Measurements from ENCODE around the gene PAK4.

PAK4 gene

GRCh38 chr19:39203372-39204341, 78.1 kb downstream of the PAK4 start, which contains the start of gene SYCN:
TSS of gene SYCN (minus strand) at chr19:39204263. CDS start at chr19:39204254, 9 bp downstream.
- no peak within 1 kb of the TSS for H3K4me3 ChIP-seq (ENCODE audit: low read depth, low read length)
- no peaks in the 10 kb centered on the region for H3K4me1 ChIP-seq
- H3K9me3 ChIP-seq, result no peaks in the 10 kb centered on the region
- DNase-seq, result no peak
- no peak for TF ChIP-seq CTCF (IDR thresholded peaks at IDR 0.05; ENCODE audit: low read depth, low read length)
- H3K36me3 ChIP-seq, result no peaks in the 10 kb centered on the region
- peaks cover 21% of the 10 kb centered on the region for H3K27me3 ChIP-seq

GRCh38 chr19:39205449-39205764, 79.8 kb downstream of the PAK4 start:
- no peak for TF ChIP-seq CTCF (IDR thresholded peaks at IDR 0.05; ENCODE audit: low read depth, low read length)
- Histone ChIP-seq H3K9me3 (no peaks in the 10 kb centered on the region), H3K4me1 (no peaks in the 10 kb centered on the region), H3K4me3 (ENCODE audit: low read depth, low read length) (no peak overlapping the region), H3K27me3 (peaks cover 21% of the 10 kb centered on the region), H3K36me3 (no peaks in the 10 kb centered on the region)
- DNase-seq, result no peak

- H3K4me3 ChIP-seq (ENCODE audit: low read depth, low read length), result no peak overlapping the region
- H3K4me1 ChIP-seq, result no peaks in the 10 kb centered on the region
- no peaks in the 10 kb centered on the region for H3K9me3 ChIP-seq
- H3K27me3 ChIP-seq, result peaks cover 21% of the 10 kb centered on the region
- DNase-seq, result no peak
- no peak for TF ChIP-seq CTCF (IDR thresholded peaks at IDR 0.05; ENCODE audit: low read depth, low read length)
- H3K36me3 ChIP-seq, result no peaks in the 10 kb centered on the region
Observed at GRCh38 chr19:39206122-39206521, 80.5 kb downstream of the PAK4 start.

- no peaks in the 10 kb centered on the region for H3K9me3 ChIP-seq
- no peak for TF ChIP-seq CTCF (IDR thresholded peaks at IDR 0.05; ENCODE audit: low read depth, low read length)
- no peak overlapping the region for H3K4me3 ChIP-seq (ENCODE audit: low read depth, low read length)
- no peak for DNase-seq
- H3K27me3 ChIP-seq, result peaks cover 21% of the 10 kb centered on the region
- H3K4me1 ChIP-seq, result no peaks in the 10 kb centered on the region
- H3K36me3 ChIP-seq, result no peaks in the 10 kb centered on the region
Observed at GRCh38 chr19:39207293-39207836, 81.8 kb downstream of the PAK4 start.

GRCh38 chr19:39208175-39208795, 82.7 kb downstream of the PAK4 start:
- Histone ChIP-seq H3K27me3 (peaks cover 14% of the 10 kb centered on the region), H3K4me1 (no peaks in the 10 kb centered on the region), H3K9me3 (no peaks in the 10 kb centered on the region), H3K36me3 (no peaks in the 10 kb centered on the region), H3K4me3 (ENCODE audit: low read depth, low read length) (no peak overlapping the region)
- DNase-seq, result no peak
- no peak for TF ChIP-seq CTCF (IDR thresholded peaks at IDR 0.05; ENCODE audit: low read depth, low read length)

All from BE2C (cell line).